ENCODE results near the gene RNU5D-1. TPM values are rescaled to one million over a fixed set of nuclear protein-coding genes. Genes with fewer than 3 reads are reported as not detected.
A peak's percentile ranks its signal among the peaks of the same experiment; 100 is the strongest.

Gene RNU5D-1
- total and polyA plus RNA-seq, 2 donors (not counting 1 experiment from before 2014, with no cell fraction given) = not detected

DNA sequence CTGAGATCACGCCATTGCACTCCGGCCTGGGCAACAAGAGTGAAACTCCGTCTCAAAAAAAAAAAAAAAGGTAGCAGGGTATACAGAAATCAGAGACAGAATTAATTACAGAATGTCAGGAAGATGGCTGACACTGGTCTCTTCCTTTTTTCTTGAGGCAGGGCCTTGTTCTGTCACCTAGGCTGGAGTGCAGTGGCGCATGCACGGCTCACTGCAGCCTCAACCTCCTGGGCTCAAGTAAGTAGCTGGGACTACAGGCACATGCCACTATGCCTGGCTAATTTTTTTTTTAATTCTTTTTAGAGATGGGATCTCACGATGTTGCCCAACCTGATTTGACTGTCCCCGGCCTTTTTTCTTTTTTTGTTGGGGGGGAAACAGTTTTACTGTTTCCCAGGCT is 16.4 kb downstream of the RNU5D-1 start:
- intact Hi-C loops (cut with micrococcal nuclease) = loop anchor here (2.0 kb wide), 1 partner anchor 72 kb away; no protein-coding TSS in a partner anchor

DNA sequence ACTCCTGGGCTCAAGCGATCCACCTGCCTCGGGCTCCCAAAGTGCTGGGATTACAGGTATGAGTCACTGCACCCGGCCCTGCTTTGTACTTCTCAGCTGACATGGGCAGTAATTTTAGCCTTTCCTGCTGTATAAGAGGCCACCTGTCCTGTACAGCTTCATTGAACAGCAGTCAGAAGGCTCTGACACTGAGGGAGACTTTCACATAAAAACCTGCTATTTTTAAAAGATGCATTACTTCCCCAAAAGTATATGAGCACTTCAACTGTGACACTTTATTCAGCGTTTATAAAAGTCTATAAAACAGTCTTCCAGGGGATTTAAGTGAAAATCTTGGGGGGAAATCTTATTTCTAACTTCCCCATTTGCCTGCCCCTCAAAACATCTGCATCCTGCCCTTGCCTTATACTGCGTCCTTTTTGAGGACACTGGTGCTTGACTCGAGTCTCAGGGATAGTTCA is 17.6 kb downstream of the RNU5D-1 start:
- intact Hi-C loops (cut with micrococcal nuclease) = loop anchor here (1.0 kb wide), 2 partner anchors 8 to 870 kb away; no protein-coding TSS in a partner anchor
- ChIA-PET CTCF (interaction anchor here (0.6 to 14.7 kb wide), 15 partner anchors 8 to 779 kb away, joined by 3 to 196 read pairs (median 4); partner anchors contain the start of genes ARMH1, RNU5D-1 and TMEM53), POLR2A (interaction anchor here (0.7 to 4.7 kb wide), 11 partner anchors 9 to 682 kb away, joined by 3 to 34 read pairs (median 6); partner anchors contain the start of genes ARMH1, BEST4, BTBD19 and PLK3)
- Histone ChIP-seq H3K79me2 (ENCODE audit: control insufficient read depth, insufficient read depth, low read length) (peaks cover 5% of the 10 kb centered on the region), H4K20me1 (ENCODE audit: control insufficient read depth, insufficient read depth, low read length, poor library complexity, severe bottlenecking) (no peaks in the 10 kb centered on the region), H2AFZ (ENCODE audit: insufficient read depth, low read depth, low read length, poor library complexity, severe bottlenecking) (peak overlapping the region; percentile 25), H3K9me3 (ENCODE audit: control extremely low read depth in 1 of 3, control insufficient read depth in 2 of 3, insufficient read depth in 1 of 3, low read length in 2 of 3) (no peaks in the 10 kb centered on the region), H3K27ac (ENCODE audit: low read length in 2 of 2) (peak overlapping the region; percentile 83 to 84), H3K4me1 (ENCODE audit: control insufficient read depth in 2 of 2, insufficient read depth in 2 of 2, low read length in 2 of 2) (peaks cover 52 to 57% of the 10 kb centered on the region in 2 donors), H3K27me3 (replicated peaks in 1 of 4; ENCODE audit: control extremely low read depth in 1 of 4, control insufficient read depth in 3 of 4, insufficient read depth in 4 of 4, low read length in 3 of 4) (no peaks in the 10 kb centered on the region), H3K9ac (ENCODE audit: low read length) (peak overlapping the region; percentile 48), H3K4me3 (ENCODE audit: control extremely low read depth in 1 of 5, extremely low read depth in 1 of 5, insufficient read depth in 1 of 5, low read depth in 2 of 5, low read length in 4 of 5) (peak overlapping the region in 4 of 5 experiments; percentile 9 to 57 (median 31)), H3K36me3 (replicated peaks in 1 of 2; ENCODE audit: control extremely low read depth in 1 of 2, control insufficient read depth in 1 of 2, extremely low read depth in 1 of 2, insufficient read depth in 2 of 2, low read length in 1 of 2) (no peaks in the 10 kb centered on the region), H3K4me2 (replicated peaks; ENCODE audit: low read depth, low read length, poor library complexity, severe bottlenecking) (peak overlapping the region; percentile 73)
- DNase-seq (peak; percentile 67), ATAC-seq (ENCODE audit: low read depth) (peak; percentile 50)
- Mint-ChIP-seq H3K27me3 (no peaks in the 10 kb centered on the region), H3K9me3 (ENCODE audit: insufficient read depth) (no peaks in the 10 kb centered on the region), H3K4me1 (peaks cover 60% of the 10 kb centered on the region), H3K27ac (peak overlapping the region; percentile 86), H3K4me3 (peak overlapping the region; percentile 73)
- TF ChIP-seq EZH2 (IDR thresholded peaks at IDR 0.05; ENCODE audit: borderline replicate concordance, insufficient read depth, low read depth, low read length, poor library complexity, severe bottlenecking) = no peak
- TF ChIP-seq, protein P1, sequence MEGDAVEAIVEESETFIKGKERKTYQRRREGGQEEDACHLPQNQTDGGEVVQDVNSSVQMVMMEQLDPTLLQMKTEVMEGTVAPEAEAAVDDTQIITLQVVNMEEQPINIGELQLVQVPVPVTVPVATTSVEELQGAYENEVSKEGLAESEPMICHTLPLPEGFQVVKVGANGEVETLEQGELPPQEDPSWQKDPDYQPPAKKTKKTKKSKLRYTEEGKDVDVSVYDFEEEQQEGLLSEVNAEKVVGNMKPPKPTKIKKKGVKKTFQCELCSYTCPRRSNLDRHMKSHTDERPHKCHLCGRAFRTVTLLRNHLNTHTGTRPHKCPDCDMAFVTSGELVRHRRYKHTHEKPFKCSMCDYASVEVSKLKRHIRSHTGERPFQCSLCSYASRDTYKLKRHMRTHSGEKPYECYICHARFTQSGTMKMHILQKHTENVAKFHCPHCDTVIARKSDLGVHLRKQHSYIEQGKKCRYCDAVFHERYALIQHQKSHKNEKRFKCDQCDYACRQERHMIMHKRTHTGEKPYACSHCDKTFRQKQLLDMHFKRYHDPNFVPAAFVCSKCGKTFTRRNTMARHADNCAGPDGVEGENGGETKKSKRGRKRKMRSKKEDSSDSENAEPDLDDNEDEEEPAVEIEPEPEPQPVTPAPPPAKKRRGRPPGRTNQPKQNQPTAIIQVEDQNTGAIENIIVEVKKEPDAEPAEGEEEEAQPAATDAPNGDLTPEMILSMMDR (IDR thresholded peaks at IDR 0.05) = no peak
- 4% methylated on average over 3 of the region's 6 CpGs for WGBS (ENCODE audit: insufficient coverage)

More for the DNA sequence above, 16.4 kb downstream of the RNU5D-1 start:
- Mint-ChIP-seq H3K27me3 (no peaks in the 10 kb centered on the region), H3K4me3 (peak overlapping the region; percentile 64), H3K4me1 (peaks cover 61% of the 10 kb centered on the region), H3K9me3 (ENCODE audit: insufficient read depth) (no peaks in the 10 kb centered on the region), H3K27ac (peak overlapping the region; percentile 86)
- ChIA-PET POLR2A (interaction anchor here (0.7 to 4.7 kb wide), 7 partner anchors 7 to 188 kb away, joined by 3 to 34 read pairs (median 4); partner anchors contain the start of genes PLK3 and RNU5D-1), CTCF (interaction anchor here (0.6 to 14.7 kb wide), 13 partner anchors 8 to 878 kb away, joined by 3 to 196 read pairs (median 4); partner anchors contain the start of genes ARMH1 and RNU5D-1)
- Histone ChIP-seq H3K79me2 (ENCODE audit: control insufficient read depth, insufficient read depth, low read length) (no peaks in the 10 kb centered on the region), H3K9me3 (ENCODE audit: control extremely low read depth in 1 of 3, control insufficient read depth in 2 of 3, insufficient read depth in 1 of 3, low read length in 2 of 3) (no peaks in the 10 kb centered on the region), H3K36me3 (replicated peaks in 1 of 2; ENCODE audit: control extremely low read depth in 1 of 2, control insufficient read depth in 1 of 2, extremely low read depth in 1 of 2, insufficient read depth in 2 of 2, low read length in 1 of 2) (no peaks in the 10 kb centered on the region), H3K4me3 (ENCODE audit: control extremely low read depth in 1 of 5, extremely low read depth in 1 of 5, insufficient read depth in 1 of 5, low read depth in 2 of 5, low read length in 4 of 5) (no peak overlapping the region), H4K20me1 (ENCODE audit: control insufficient read depth, insufficient read depth, low read length, poor library complexity, severe bottlenecking) (no peaks in the 10 kb centered on the region), H3K4me2 (replicated peaks; ENCODE audit: low read depth, low read length, poor library complexity, severe bottlenecking) (peak overlapping the region; percentile 57), H2AFZ (ENCODE audit: insufficient read depth, low read depth, low read length, poor library complexity, severe bottlenecking) (peak overlapping the region; percentile 30), H3K27me3 (replicated peaks in 1 of 4; ENCODE audit: control extremely low read depth in 1 of 4, control insufficient read depth in 3 of 4, insufficient read depth in 4 of 4, low read length in 3 of 4) (no peaks in the 10 kb centered on the region), H3K9ac (ENCODE audit: low read length) (no peak overlapping the region), H3K4me1 (ENCODE audit: control insufficient read depth in 2 of 2, insufficient read depth in 2 of 2, low read length in 2 of 2) (peaks cover 50 to 53% of the 10 kb centered on the region in 2 donors), H3K27ac (ENCODE audit: low read length in 2 of 2) (peak overlapping the region in 1 of 2 donors; percentile 56)
- no peak for TF ChIP-seq EZH2 (IDR thresholded peaks at IDR 0.05; ENCODE audit: borderline replicate concordance, insufficient read depth, low read depth, low read length, poor library complexity, severe bottlenecking)
- TF ChIP-seq, protein P1 (IDR thresholded peaks at IDR 0.05) = no peak
- WGBS (ENCODE audit: insufficient coverage) = 64% methylated on average over 6 of the region's 7 CpGs
- peak; percentile 52 for ATAC-seq (ENCODE audit: low read depth)
- no peak for DNase-seq
